ENCODE results near the gene CCDC110.

DNA sequence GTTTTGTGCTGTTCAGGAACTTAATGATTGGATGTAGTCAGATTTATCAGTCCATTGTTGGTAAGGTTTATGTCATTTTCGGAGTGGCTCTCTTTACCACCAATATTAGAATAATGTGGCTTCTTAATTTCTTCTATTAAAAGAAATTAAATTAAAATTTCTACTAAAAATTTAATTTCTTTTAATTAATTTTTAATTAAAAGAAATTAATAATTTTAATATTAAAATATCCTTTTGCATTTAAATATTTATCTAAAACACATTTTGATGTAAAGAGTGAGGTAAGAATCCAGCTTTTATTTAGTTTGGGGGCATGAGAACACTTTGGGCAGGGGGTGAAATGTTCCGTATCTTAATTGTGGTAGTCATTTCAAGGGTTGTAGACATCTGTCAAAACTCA is 30.1 kb downstream of the CCDC110 start:
- TF ChIP-seq SIN3A (IDR thresholded peaks at IDR 0.05; ENCODE audit: low read depth), result no peak
- TF ChIP-seq POLR2A (IDR thresholded peaks at IDR 0.05; ENCODE audit: borderline replicate concordance, extremely low read depth, insufficient read depth, insufficient read length), result no peak
- no peak for TF ChIP-seq EZH2 (IDR thresholded peaks at IDR 0.05)
- no peak for TF ChIP-seq CTCF (IDR thresholded peaks at IDR 0.05 in 2 of 3, conservative IDR thresholded peaks at IDR 0.05 in 1 of 3; ENCODE audit: borderline replicate concordance in 1 of 3, insufficient read depth in 1 of 3, low read depth in 2 of 3, low read length in 2 of 3)
- no peak for TF ChIP-seq JUND (IDR thresholded peaks at IDR 0.05)

All from HCT116 (cell line).